CD4-positive, alpha-beta T cell treated with Interleukin-15 for 1 hour (primary cell): ENCODE data around the gene RYR2.

Source experiments
- DNase-seq: peaks from one replicate; pipeline ENCODE4 v3.0.0-alpha.2; 2020

The RYR2 gene

GRCh38 chr1:237384213-237384612 lies 342.2 kb downstream of the RYR2 start:
- DNase-seq: no peak

DNA sequence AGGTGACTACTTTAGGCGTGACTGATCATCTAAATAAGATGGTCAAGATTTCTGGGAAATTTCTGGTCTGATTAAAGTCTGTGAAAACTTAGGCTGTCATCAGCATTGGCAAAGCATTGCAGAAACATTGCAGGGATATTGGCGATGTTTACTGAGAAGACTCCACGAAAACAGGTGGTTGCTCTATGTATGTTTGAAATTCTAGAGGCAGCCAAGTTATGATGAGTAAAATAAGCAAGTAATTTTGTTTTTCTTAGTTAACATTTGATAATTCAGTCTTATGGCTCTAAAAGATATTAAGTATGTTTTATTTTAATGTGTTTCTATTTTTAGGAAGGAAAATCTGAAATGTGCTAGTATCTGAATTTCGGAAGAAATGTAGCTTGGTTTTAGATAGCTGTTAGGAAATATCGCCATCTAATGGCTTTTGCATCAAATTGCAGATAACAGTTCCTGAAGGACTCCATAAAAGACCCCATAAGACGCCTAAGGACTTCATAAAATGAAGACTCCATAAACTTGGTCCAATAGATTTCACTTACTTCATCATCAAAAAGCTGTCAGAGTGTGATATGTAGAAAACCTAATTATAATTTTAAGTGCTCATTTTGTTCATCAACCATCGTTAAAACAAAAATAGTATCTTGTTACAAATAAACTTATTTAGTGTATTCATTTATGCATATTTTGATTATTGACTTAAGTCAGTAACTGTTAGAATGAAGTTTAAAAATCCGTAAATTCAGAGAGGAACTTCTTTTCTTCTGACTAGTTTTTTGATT lies 344.6 kb downstream of the RYR2 start:
- no peak for DNase-seq

DNA sequence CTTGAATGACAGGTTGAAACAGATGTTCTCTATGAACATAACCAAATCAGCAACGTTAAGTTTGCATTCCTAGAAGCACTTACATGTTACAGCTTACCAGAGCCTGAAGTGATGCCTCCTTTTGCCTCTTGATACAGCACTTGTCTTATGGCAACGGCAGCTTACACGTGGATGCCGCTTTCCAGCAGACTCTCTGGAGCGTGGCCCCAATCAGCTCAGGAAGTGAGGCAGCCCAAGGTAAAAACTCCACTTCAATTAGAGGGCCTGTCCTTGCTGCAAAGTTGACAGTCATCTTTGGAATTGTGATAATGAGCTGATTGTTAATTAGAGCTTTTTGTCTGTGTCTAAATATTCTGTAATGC lies 345.1 kb downstream of the RYR2 start:
- no peak for DNase-seq

- no peak for DNase-seq
Observed at GRCh38 chr1:237390823-237391222, 348.8 kb downstream of the RYR2 start.

DNA sequence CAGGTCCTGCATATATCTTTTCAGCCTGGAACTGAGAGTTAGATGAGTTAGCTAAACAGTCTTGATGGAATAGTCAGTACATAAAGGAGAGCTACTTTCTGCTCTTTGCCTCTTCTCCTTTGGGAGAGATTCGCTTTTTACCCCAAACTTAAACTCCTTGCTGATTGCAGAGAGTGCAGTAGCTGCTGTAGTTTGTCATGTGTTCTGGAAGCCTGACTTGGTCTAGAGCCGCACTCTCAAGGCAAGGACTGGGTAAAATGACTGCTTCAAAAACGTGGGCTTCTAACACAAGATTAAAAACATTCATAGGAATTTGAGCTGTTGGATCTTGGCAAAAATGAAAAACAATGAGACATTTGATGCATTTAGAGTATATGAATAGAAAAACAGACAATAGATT lies 351.6 kb downstream of the RYR2 start:
- DNase-seq: no peak

DNA sequence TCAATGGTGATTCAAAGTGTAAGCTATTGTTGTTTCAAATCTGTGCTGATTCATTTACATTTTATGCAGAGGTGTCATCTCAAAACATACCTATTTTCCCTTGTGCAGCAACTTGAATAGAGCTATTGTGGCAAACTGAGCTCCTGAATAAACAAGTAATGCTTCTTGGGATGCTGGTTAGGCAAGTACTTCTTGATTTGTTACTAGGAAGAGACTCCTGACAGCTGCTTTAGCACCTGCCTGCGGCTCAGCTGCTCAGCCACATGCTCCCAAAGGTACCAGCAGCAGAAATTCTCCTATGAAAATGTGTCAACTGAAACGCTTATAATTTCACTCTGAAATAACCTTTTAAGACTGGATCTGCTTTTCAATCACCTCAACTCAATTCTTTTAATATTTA lies 352.3 kb downstream of the RYR2 start:
- no peak for DNase-seq

DNA sequence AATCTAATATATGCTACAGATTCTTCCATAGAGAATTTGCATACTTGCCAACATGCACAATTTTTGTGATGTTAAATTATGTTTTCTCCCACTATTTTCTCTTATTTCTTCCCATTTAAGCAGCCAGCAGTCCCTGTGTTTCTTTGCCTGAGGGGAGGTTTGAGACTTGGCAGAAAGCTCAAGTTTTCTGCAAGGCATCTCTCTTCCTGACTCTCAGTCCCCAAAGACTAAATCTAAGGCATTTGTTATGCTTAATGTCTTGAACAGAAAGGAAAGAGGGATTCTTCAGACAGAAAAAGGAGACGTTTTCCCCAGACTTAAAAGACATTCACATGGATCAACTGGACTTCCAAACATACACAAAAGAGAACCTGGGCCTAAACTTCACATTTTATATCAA lies 354.4 kb downstream of the RYR2 start:
- no peak for DNase-seq

- DNase-seq: no peak
Observed at GRCh38 chr1:237398751-237399150, 356.8 kb downstream of the RYR2 start.

DNA sequence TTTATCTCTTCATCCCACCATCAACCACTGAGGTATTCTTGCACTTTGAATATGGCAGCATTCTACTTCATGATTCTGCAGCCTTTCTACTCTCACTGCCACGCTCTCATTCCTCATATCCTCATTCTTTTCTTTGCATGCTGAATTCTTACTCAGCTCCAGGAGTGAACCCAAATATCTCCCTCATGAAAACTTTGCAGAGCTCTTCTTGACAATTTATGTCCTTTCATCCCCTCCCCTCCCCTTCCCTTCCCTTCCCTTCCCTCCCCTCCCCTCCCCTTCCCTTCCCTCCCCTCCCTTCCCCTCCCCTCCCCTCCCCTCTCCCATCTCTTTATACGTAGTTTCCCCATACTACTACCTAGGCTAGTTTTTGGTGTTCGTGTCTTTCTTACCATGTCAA lies 363.9 kb downstream of the RYR2 start:
- DNase-seq: no peak

DNA sequence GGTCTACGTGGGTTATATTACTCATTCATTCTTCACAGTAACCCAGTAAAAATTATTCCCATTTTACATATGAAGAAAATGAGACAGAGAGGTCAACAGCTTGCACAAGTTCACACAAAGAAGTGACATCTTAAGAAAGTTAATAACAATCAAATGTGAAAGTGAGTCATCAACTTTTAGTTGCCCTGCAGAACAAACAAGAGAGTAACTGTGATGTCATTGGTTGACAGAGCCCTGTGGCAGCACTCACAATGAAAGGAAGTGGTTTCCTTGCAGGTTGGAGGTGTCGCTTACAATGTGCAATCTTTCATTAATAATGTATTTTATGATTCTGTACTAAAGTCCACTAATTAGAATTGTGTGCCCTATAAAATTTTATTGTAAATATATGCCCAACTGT lies 369.6 kb downstream of the RYR2 start:
- DNase-seq: peak; percentile 19

GRCh38 chr1:237416924-237417655 lies 375.1 kb downstream of the RYR2 start:
- no peak for DNase-seq

GRCh38 chr1:237428809-237429208 lies 386.8 kb downstream of the RYR2 start:
- DNase-seq: no peak

DNA sequence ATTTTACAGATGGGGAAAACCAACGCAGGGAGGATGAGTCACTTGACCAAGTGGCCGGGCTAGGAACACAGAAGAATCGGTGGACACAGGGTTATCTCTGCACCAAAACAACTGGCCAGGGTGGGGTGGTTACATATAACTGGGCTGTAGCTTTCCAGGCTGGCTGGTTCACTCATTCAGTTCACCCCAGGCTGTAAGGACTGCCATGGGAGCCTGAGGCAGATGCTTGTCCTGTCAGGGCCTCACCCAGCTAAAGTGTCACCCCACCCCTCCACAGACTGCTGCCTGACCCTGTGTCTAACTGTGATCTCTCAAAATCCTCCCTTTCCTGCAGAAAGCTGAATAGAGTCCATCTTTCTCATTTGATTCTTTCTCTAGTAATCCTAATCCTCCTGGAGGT lies 387.3 kb downstream of the RYR2 start:
- DNase-seq: no peak

DNA sequence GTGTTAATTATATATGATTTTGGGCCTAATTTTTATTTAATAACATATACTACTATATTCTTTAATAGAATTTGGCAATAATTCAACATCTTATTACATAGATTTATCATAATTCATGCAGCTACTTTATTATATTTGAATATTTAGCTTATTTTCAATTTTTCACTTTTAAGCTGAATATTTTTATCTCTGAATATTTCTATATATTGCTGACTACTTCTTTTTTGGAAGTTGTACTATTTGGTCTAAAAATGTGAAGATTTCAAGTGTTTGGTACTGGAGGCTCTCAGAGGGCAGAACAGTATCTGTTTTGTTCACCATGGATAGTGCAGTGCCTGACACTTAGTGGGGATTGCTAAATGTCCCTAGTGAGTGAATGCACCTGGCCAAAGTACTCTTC lies 389.5 kb downstream of the RYR2 start:
- no peak for DNase-seq

DNA sequence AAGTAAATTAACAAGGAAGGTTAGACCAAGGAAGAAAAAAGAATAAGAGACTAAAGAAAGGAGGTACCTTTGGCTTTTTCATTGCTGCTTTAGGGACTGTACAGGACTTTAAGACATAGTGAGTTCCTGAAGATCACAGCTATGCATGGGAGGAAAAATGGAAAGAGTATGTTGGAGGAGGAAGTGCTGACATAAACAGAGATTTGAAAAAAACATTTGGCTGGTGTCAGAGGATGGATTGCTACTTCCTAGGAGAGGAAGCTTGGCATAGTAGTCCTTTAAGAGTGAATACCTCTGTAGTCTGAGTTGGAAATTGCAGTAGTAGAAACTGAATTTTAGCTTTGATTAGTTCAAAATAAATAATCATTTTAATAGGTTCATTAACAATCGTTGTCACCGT lies 398.4 kb downstream of the RYR2 start:
- no peak for DNase-seq

GRCh38 chr1:237444120-237444790 lies 402.3 kb downstream of the RYR2 start:
- no peak for DNase-seq

DNA sequence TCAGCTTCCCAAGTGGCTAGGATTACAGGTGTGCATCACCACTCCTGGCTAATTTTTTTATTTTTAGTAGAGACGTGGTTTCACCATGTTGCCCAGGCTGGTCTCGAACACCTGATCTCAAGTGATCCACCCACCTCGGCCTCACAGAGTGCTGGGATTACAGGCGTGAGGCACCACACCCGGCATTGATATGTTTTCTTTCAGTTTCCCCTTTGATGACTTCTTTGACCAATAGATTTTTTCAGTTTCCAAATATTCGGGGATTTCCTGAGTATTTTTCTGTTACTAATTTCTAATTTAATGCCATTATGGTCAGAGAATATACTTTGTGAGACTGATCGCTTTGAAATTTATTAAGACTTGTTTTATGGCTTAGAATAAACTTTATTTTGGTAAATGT lies 406.1 kb downstream of the RYR2 start:
- DNase-seq: no peak

DNA sequence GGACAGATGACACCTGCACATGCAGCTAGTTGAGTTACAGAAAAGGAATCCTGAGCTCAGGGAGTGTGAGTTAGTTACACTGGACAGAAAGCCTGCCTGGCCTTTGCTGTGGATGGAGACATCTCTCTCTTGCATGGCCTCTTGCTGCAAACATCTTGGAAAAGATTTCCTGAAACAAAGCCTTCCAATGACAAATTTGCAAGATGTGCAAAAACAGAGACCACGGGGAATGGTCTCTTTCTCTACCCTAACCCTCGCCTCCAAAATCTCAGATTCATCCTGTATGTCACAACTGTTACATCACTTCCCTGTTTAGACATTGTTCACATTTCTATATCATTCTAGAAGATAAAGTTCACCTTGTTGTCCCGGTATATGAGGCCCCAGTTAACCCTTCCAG lies 415.6 kb downstream of the RYR2 start:
- no peak for DNase-seq

DNA sequence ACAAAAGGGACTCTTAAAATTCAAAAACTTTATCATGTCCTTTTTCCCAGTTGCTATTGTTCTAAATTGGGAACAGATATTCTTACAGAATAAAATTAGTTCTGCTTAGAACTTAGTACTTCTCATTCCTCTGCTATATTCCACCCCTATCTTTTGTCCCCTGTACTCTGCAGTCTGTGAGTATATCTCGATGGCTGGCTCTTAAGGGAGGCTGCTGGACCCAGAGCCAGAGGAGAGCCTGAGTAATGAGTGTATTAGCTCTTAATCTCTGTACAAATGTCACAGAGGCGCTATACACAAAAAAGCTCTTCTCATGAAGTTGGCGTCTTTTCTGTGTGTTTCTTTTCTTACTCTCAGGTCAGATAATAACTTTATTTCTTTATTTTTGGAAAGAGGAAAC lies 425.3 kb downstream of the RYR2 start:
- DNase-seq: no peak

- no peak for DNase-seq
Observed at GRCh38 chr1:237470712-237471338, 428.8 kb downstream of the RYR2 start.

DNA sequence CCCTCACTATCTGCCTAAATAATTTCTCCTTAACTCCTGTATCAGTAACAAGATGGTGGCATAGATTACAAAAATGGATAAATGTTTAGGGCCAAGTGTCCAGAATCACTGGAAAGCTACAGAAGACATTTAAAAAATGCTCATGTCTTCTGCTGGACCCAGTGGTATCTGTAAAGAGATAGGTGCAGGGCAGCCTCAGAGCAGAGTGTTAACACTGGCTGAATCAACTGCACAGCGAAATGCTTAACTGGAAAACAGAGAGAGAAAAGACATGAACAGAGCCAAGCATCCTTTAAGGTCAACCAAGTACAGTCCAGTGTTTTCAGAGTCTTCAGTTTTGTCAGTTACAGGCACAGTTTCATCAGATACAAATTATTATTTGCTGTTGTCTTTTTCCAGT lies 429.4 kb downstream of the RYR2 start:
- DNase-seq: no peak

- no peak for DNase-seq
Observed at GRCh38 chr1:237471956-237472355, 430.0 kb downstream of the RYR2 start.

GRCh38 chr1:237473854-237474253 lies 431.9 kb downstream of the RYR2 start:
- no peak for DNase-seq

GRCh38 chr1:237478082-237478481 lies 436.1 kb downstream of the RYR2 start:
- no peak for DNase-seq
